ENCODE results near the gene KCNT2.

DNA sequence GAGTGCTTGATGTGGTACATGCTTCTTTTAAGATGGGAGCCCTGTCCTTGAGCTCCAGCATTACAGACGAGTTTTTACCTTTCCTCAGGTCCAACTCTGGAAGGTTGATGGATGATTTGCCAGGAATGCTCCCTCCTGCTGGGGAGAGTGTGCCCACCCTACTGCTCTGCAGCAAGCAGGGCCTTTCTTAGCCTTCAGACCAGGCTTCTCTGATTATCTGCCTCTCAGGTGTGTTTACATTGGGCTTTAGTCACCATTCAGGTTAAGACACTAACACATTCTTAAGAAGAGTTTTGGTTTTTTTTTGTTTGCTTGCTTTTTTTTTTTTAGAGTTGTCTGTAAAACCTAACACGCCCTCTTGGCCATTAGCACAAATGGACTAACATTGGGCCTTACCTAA lies 301.8 kb downstream of the KCNT2 start:
- TF ChIP-seq CTCF (IDR thresholded peaks at IDR 0.05; ENCODE audit: poor library complexity, severe bottlenecking) (no peak), EZH2 (IDR thresholded peaks at IDR 0.05; ENCODE audit: borderline replicate concordance, insufficient read depth, low read length, poor library complexity, severe bottlenecking) (no peak), SMC3 (conservative IDR thresholded peaks at IDR 0.05; ENCODE audit: poor library complexity) (no peak), TAF1 (IDR thresholded peaks at IDR 0.05; ENCODE audit: low read depth) (no peak), RAD21 (conservative IDR thresholded peaks at IDR 0.05) (no peak), POLR2AphosphoS5 (IDR thresholded peaks at IDR 0.05) (no peak), EP300 (conservative IDR thresholded peaks at IDR 0.05; ENCODE audit: poor library complexity, severe bottlenecking) (no peak), MXI1 (conservative IDR thresholded peaks at IDR 0.05; ENCODE audit: poor library complexity, severe bottlenecking) (no peak)
- TF ChIP-seq, protein P1, sequence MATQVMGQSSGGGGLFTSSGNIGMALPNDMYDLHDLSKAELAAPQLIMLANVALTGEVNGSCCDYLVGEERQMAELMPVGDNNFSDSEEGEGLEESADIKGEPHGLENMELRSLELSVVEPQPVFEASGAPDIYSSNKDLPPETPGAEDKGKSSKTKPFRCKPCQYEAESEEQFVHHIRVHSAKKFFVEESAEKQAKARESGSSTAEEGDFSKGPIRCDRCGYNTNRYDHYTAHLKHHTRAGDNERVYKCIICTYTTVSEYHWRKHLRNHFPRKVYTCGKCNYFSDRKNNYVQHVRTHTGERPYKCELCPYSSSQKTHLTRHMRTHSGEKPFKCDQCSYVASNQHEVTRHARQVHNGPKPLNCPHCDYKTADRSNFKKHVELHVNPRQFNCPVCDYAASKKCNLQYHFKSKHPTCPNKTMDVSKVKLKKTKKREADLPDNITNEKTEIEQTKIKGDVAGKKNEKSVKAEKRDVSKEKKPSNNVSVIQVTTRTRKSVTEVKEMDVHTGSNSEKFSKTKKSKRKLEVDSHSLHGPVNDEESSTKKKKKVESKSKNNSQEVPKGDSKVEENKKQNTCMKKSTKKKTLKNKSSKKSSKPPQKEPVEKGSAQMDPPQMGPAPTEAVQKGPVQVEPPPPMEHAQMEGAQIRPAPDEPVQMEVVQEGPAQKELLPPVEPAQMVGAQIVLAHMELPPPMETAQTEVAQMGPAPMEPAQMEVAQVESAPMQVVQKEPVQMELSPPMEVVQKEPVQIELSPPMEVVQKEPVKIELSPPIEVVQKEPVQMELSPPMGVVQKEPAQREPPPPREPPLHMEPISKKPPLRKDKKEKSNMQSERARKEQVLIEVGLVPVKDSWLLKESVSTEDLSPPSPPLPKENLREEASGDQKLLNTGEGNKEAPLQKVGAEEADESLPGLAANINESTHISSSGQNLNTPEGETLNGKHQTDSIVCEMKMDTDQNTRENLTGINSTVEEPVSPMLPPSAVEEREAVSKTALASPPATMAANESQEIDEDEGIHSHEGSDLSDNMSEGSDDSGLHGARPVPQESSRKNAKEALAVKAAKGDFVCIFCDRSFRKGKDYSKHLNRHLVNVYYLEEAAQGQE (IDR thresholded peaks at IDR 0.05; ENCODE audit: borderline replicate concordance): no peak

All from neural cell (in vitro differentiated cells).